Stimulated activated CD4-positive, alpha-beta T cell treated with anti-CD3 and anti-CD28 coated beads, Interleukin-4, amount 100 ng/mL, for 1 hour (primary cell): Measurements from ENCODE around the gene SPOCK1.

Experiments
- DNase-seq: peaks from one replicate; pipeline ENCODE4 v3.0.0-alpha.2; 2020

Gene SPOCK1

GRCh38 chr5:137320056-137321045 is 178.8 kb downstream of the SPOCK1 start:
- DNase-seq: no peak

GRCh38 chr5:137318027-137318426 is 181.1 kb downstream of the SPOCK1 start:
- no peak for DNase-seq

GRCh38 chr5:137316346-137316736 is 182.8 kb downstream of the SPOCK1 start:
- no peak for DNase-seq

- no peak for DNase-seq
Measured at GRCh38 chr5:137315534-137316345, 183.4 kb downstream of the SPOCK1 start.

GRCh38 chr5:137315109-137315508 is 184.0 kb downstream of the SPOCK1 start:
- no peak for DNase-seq

- no peak for DNase-seq
Measured at GRCh38 chr5:137313526-137314175, 185.5 kb downstream of the SPOCK1 start.

- no peak for DNase-seq
Measured at GRCh38 chr5:137312011-137312410, 187.1 kb downstream of the SPOCK1 start.

- DNase-seq: no peak
Measured at GRCh38 chr5:137310051-137310730, 188.9 kb downstream of the SPOCK1 start.

GRCh38 chr5:137309290-137309689 is 189.8 kb downstream of the SPOCK1 start:
- DNase-seq: no peak

- no peak for DNase-seq
Measured at GRCh38 chr5:137308311-137308710, 190.8 kb downstream of the SPOCK1 start.

GRCh38 chr5:137306903-137307302 is 192.2 kb downstream of the SPOCK1 start:
- no peak for DNase-seq

GRCh38 chr5:137305971-137306602 is 193.0 kb downstream of the SPOCK1 start:
- DNase-seq: no peak

- no peak for DNase-seq
Measured at GRCh38 chr5:137304226-137304874, 194.8 kb downstream of the SPOCK1 start.

GRCh38 chr5:137303509-137303908 is 195.6 kb downstream of the SPOCK1 start:
- no peak for DNase-seq

GRCh38 chr5:137300411-137301240 is 198.5 kb downstream of the SPOCK1 start:
- no peak for DNase-seq

- no peak for DNase-seq
Measured at GRCh38 chr5:137296213-137296781, 202.8 kb downstream of the SPOCK1 start.

- no peak for DNase-seq
Measured at GRCh38 chr5:137294604-137295003, 204.5 kb downstream of the SPOCK1 start.

- no peak for DNase-seq
Measured at GRCh38 chr5:137292461-137293027, 206.6 kb downstream of the SPOCK1 start.

- no peak for DNase-seq
Measured at GRCh38 chr5:137291436-137291835, 207.7 kb downstream of the SPOCK1 start.

GRCh38 chr5:137291031-137291430 is 208.1 kb downstream of the SPOCK1 start:
- no peak for DNase-seq
